Peyer's patch (tissue), 4 donors: ENCODE measurements around the gene TSPAN18.

ENCODE experiments used
- CTCF ChIP-seq, 6 experiments: fragments of 450-650 bp in 4 of 6; fragments of 200-600 bp in 2 of 6; sonication (generic) in 1 of 6; IDR thresholded peaks; one replicate each; pipeline ENCODE4 v1.5.1; 2017 to 2019; ENCODE audit warnings: antibody characterized with exemption in 6 of 6, mild to moderate bottlenecking in 3 of 6, moderate library complexity in 1 of 6
- POLR2A ChIP-seq, 2 donors: fragments of 450-650 bp; IDR thresholded peaks; one replicate each; pipeline ENCODE4 v1.5.1; 2017; ENCODE audit warnings: antibody characterized with exemption in 2 of 2, mild to moderate bottlenecking in 2 of 2, moderate library complexity in 2 of 2

- TF ChIP-seq CTCF (IDR thresholded peaks at IDR 0.05) (no peak), POLR2A (IDR thresholded peaks at IDR 0.05) (no peak)
These were observed 127.3 kb downstream of the TSPAN18 start for GRCh38 chr11:44854086-44854485.
